GM12865 (cell line): ENCODE data around the gene KCNB1.
"Not testable (repeated sequence)": the region's sequence is repeated elsewhere in the genome, so short reads cannot be mapped to it uniquely, and the experiment has no call there.

Experiments used
- DNase-seq: peaks from one replicate; pipeline ENCODE4 v3.0.0; 2010; ENCODE audit warnings: low read depth
- H3K4me3 ChIP-seq: 2 replicates; pipeline ENCODE4 v1.5.1; 2011; ENCODE audit warnings: mild to moderate bottlenecking, low read depth, low read length, control low read depth
- TF ChIP-seq, protein P1 (sequence below): IDR thresholded peaks from 2 replicates; pipeline ENCODE4 v1.5.1; 2011; ENCODE audit warnings: low read length, control low read depth, low read depth, inconsistent platforms; ENCODE audit not compliant: insufficient read depth; ENCODE audit errors: missing control alignments

Gene KCNB1

GRCh38 chr20:49319208-49319809 is 163.2 kb downstream of the KCNB1 start:
- DNase-seq, result no peak
- no peak overlapping the region for H3K4me3 ChIP-seq
- TF ChIP-seq, protein P1, sequence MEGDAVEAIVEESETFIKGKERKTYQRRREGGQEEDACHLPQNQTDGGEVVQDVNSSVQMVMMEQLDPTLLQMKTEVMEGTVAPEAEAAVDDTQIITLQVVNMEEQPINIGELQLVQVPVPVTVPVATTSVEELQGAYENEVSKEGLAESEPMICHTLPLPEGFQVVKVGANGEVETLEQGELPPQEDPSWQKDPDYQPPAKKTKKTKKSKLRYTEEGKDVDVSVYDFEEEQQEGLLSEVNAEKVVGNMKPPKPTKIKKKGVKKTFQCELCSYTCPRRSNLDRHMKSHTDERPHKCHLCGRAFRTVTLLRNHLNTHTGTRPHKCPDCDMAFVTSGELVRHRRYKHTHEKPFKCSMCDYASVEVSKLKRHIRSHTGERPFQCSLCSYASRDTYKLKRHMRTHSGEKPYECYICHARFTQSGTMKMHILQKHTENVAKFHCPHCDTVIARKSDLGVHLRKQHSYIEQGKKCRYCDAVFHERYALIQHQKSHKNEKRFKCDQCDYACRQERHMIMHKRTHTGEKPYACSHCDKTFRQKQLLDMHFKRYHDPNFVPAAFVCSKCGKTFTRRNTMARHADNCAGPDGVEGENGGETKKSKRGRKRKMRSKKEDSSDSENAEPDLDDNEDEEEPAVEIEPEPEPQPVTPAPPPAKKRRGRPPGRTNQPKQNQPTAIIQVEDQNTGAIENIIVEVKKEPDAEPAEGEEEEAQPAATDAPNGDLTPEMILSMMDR, result no peak

DNA sequence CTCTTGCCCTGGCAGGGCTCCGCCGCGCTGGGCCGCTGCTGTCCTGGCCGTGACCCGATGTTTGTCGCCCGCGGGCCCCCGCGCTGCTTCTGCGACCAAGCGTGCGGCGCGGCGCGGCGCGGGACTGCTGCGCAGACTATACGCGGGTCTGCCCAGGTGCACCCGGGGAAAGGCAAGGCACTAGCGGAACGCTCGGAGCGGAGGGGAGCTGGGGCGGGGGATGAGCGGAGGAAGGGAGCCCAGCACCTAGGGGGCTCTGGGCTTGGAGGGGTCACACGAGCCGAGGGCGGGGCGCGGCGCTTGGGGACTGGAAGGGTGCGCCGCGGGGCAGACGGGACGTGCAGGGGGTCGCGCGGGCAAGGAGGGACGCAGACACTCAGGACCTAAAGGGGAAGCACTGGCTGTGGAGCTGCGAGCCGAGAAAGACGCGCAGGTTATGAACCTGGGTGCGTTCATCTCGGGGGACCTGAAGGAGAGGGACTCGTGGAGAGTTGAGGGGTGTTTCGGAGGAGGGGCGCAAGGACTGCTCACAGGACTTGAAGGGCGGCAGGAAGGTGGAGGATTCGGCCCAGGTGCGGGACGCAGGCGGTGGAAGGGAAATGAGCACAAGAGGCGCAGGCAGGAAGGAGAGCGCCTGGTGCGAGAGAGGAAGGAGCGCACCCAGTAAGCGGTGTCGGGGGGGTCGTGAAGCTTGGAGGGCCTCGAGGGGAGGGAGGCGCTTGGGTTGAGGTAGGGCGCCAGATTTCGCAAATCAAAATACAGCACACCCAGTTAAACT is 163.8 kb downstream of the KCNB1 start:
- TF ChIP-seq, protein P1, result no peak
- no peak for DNase-seq
- H3K4me3 ChIP-seq, result no peak overlapping the region

- no peak for DNase-seq
- TF ChIP-seq, protein P1, result no peak
- H3K4me3 ChIP-seq, result no peak overlapping the region
Measured at GRCh38 chr20:49318091-49318429, 164.4 kb downstream of the KCNB1 start.

- DNase-seq, result no peak
- TF ChIP-seq, protein P1, result no peak
- no peak overlapping the region for H3K4me3 ChIP-seq
Measured at GRCh38 chr20:49316704-49317103, 165.8 kb downstream of the KCNB1 start.

GRCh38 chr20:49315580-49315979 is 166.9 kb downstream of the KCNB1 start:
- no peak overlapping the region for H3K4me3 ChIP-seq
- TF ChIP-seq, protein P1, result no peak
- DNase-seq, result no peak

GRCh38 chr20:49314052-49314451 is 168.4 kb downstream of the KCNB1 start:
- H3K4me3 ChIP-seq, DNase-seq: not testable (repeated sequence)
